Panc1 (cell line): Measurements from ENCODE around the gene PRELID2. TPM values are rescaled to one million over a fixed set of nuclear protein-coding genes. Genes with fewer than 3 reads are reported as not detected.

ENCODE experiments used
- ATAC-seq: fragments of 200-7000 bp; cut with Tn5 transposase; 2 replicates; pipeline ENCODE4 v1.9.1; 2020; ENCODE audit warnings: mild to moderate bottlenecking, moderate library complexity
- BruUV-seq: library from RNA; stranded (reverse); fragments of 400-500 nt; replicated peaks from 2 replicates; lab custom pipeline; 2021; lab: Mats Ljungman, UMichigan
- CTCF ChIA-PET: fragments of 300-600 bp; sonication (Branson Sonifier 250); formaldehyde crosslinking; loops from one replicate; lab custom pipeline; 2022; ENCODE audit warnings: antibody characterized with exemption; lab: Charles Lee
- POLR2A ChIA-PET: fragments of 300-600 bp; sonication (Branson Sonifier 250); formaldehyde crosslinking; loops from one replicate; lab custom pipeline; 2022; ENCODE audit warnings: antibody characterized with exemption; lab: Charles Lee
- DNase-seq: peaks from one replicate; pipeline ENCODE4 v3.0.0-alpha.2; 2010; ENCODE audit warnings: low read depth, low spot score
- H3K27ac ChIP-seq: 2 replicates; pipeline ENCODE4 v1.5.1; 2011; ENCODE audit warnings: mild to moderate bottlenecking, low read length, inconsistent platforms
- H3K27me3 ChIP-seq: fragments of 200-500 bp; sonication (Bioruptor generic); 2 replicates; pipeline ENCODE4 v1.6.0; 2014; ENCODE audit warnings: low read length, inconsistent platforms; ENCODE audit not compliant: control insufficient read depth, insufficient read depth
- H3K36me3 ChIP-seq: fragments of 200-500 bp; sonication (Bioruptor generic); 2 replicates; pipeline ENCODE4 v1.5.1; 2014; ENCODE audit warnings: inconsistent platforms, mild to moderate bottlenecking, low read length, moderate library complexity; ENCODE audit not compliant: control insufficient read depth, insufficient read depth
- H3K4me1 ChIP-seq: 2 replicates; pipeline ENCODE4 v1.5.1; 2011; ENCODE audit warnings: inconsistent platforms, mild to moderate bottlenecking, low read length, moderate library complexity; ENCODE audit not compliant: control insufficient read depth, insufficient read depth
- H3K4me3 ChIP-seq, 2 experiments: 2 replicates each; pipeline ENCODE4 v1.5.1; 2011 to 2012; ENCODE audit warnings: low read depth in 2 of 2, low read length in 2 of 2, mild to moderate bottlenecking in 2 of 2, inconsistent platforms in 1 of 2, moderate library complexity in 1 of 2
- H3K9me3 ChIP-seq: fragments of 200-500 bp; sonication (Bioruptor generic); 2 replicates; pipeline ENCODE4 v1.5.1; 2014; ENCODE audit warnings: low read depth, mild to moderate bottlenecking, inconsistent platforms, low read length, moderate library complexity; ENCODE audit not compliant: control insufficient read depth, insufficient read depth
- POLR2AphosphoS5 ChIP-seq: IDR thresholded peaks from 2 replicates; pipeline ENCODE4 v1.6.1; 2012; ENCODE audit warnings: mild to moderate bottlenecking, low read depth, low read length, moderate library complexity
- SIN3A ChIP-seq: IDR thresholded peaks from 2 replicates; pipeline ENCODE4 v1.6.1; 2012; ENCODE audit warnings: low read depth, mild to moderate bottlenecking, low read length, moderate library complexity, borderline replicate concordance; ENCODE audit not compliant: insufficient read depth
- TCF7L2 ChIP-seq: IDR thresholded peaks from 2 replicates; pipeline ENCODE4 v1.6.1; 2011; ENCODE audit warnings: mild to moderate bottlenecking, low read depth, low read length, inconsistent platforms
- in situ Hi-C: cut with HindIII; loops from 2 replicates; pipeline ENCODE4 v1.10.0; 2016; ENCODE audit warnings: low sequenced_read_pairs, low pct_unique_long_range_greater_than_20kb
- intact Hi-C: fragments of 100-400 bp; cut with micrococcal nuclease; formaldehyde crosslinking; loops from one replicate; pipeline ENCODE4 v1.10.0; 2022; ENCODE audit not compliant: unreplicated experiment
- total RNA-seq: library from RNA; stranded (reverse); gene quantifications from one replicate; pipeline ENCODE4 v1.2.1, GENCODE V29; 2021; ENCODE audit not compliant: unreplicated experiment
- TF ChIP-seq, protein P1 (sequence below): fragments of 450-650 bp; IDR thresholded peaks from 2 replicates; pipeline ENCODE4 v1.5.1; 2017; ENCODE audit warnings: mild to moderate bottlenecking
- TF ChIP-seq, protein P2 (sequence below), 2 experiments: IDR thresholded peaks; 2 replicates each; pipeline ENCODE4 v1.6.1; 2011 to 2012; ENCODE audit warnings: low read depth in 2 of 2, control low read depth in 1 of 2, low read length in 1 of 2, mild to moderate bottlenecking in 1 of 2, moderate library complexity in 1 of 2; ENCODE audit not compliant: insufficient read depth in 1 of 2

Gene PRELID2
- total RNA-seq, 1 experiment from 2014 or later: 15.4 TPM

DNA sequence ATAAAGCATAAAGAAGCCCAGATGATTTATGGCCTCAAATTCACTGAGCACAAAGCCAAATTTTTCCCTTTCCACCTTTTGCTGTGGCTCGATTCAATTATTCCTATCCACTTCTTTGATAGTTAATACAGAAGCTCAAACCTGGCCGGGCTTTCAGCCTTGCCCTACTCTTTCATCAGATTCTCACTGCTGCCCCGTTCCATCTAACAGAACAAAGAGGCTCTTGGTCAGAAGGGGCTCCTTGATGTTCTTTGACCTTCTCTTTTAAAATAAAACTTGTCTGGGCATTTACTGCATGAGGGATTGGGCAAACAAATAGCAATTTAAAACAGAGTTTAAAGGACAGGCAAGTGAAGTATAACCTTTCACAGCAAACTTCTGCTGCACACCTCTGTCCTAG lies 27.9 kb upstream of the PRELID2 start:
- peaks cover 6% of the 10 kb centered on the region for H3K4me1 ChIP-seq
- H3K27ac ChIP-seq: no peak overlapping the region
- no peak overlapping the region for H3K4me3 ChIP-seq
- CTCF ChIA-PET: interaction anchor here (0.5 kb wide), 1 partner anchor 13 kb away, joined by 5 read pairs; no protein-coding TSS in a partner anchor
- no peaks in the 10 kb centered on the region for H3K9me3 ChIP-seq
- DNase-seq (no peak), ATAC-seq (no peak)
- intact Hi-C loops (no loop called here), in situ Hi-C loops (no loop called here)
- H3K27me3 ChIP-seq: no peaks in the 10 kb centered on the region
- no TSS peak for BruUV-seq
- H3K36me3 ChIP-seq: no peaks in the 10 kb centered on the region
- TF ChIP-seq, protein P1, sequence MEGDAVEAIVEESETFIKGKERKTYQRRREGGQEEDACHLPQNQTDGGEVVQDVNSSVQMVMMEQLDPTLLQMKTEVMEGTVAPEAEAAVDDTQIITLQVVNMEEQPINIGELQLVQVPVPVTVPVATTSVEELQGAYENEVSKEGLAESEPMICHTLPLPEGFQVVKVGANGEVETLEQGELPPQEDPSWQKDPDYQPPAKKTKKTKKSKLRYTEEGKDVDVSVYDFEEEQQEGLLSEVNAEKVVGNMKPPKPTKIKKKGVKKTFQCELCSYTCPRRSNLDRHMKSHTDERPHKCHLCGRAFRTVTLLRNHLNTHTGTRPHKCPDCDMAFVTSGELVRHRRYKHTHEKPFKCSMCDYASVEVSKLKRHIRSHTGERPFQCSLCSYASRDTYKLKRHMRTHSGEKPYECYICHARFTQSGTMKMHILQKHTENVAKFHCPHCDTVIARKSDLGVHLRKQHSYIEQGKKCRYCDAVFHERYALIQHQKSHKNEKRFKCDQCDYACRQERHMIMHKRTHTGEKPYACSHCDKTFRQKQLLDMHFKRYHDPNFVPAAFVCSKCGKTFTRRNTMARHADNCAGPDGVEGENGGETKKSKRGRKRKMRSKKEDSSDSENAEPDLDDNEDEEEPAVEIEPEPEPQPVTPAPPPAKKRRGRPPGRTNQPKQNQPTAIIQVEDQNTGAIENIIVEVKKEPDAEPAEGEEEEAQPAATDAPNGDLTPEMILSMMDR: no peak
- TF ChIP-seq POLR2AphosphoS5: no peak
- no peak for TF ChIP-seq TCF7L2
- TF ChIP-seq, protein P2, sequence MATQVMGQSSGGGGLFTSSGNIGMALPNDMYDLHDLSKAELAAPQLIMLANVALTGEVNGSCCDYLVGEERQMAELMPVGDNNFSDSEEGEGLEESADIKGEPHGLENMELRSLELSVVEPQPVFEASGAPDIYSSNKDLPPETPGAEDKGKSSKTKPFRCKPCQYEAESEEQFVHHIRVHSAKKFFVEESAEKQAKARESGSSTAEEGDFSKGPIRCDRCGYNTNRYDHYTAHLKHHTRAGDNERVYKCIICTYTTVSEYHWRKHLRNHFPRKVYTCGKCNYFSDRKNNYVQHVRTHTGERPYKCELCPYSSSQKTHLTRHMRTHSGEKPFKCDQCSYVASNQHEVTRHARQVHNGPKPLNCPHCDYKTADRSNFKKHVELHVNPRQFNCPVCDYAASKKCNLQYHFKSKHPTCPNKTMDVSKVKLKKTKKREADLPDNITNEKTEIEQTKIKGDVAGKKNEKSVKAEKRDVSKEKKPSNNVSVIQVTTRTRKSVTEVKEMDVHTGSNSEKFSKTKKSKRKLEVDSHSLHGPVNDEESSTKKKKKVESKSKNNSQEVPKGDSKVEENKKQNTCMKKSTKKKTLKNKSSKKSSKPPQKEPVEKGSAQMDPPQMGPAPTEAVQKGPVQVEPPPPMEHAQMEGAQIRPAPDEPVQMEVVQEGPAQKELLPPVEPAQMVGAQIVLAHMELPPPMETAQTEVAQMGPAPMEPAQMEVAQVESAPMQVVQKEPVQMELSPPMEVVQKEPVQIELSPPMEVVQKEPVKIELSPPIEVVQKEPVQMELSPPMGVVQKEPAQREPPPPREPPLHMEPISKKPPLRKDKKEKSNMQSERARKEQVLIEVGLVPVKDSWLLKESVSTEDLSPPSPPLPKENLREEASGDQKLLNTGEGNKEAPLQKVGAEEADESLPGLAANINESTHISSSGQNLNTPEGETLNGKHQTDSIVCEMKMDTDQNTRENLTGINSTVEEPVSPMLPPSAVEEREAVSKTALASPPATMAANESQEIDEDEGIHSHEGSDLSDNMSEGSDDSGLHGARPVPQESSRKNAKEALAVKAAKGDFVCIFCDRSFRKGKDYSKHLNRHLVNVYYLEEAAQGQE (IDR thresholded peaks at IDR 0.05; ENCODE audit: insufficient read depth in 1 of 2, low read depth in 2 of 2, low read length in 1 of 2): no peak
- TF ChIP-seq SIN3A: no peak
- POLR2A ChIA-PET: no interaction called here

DNA sequence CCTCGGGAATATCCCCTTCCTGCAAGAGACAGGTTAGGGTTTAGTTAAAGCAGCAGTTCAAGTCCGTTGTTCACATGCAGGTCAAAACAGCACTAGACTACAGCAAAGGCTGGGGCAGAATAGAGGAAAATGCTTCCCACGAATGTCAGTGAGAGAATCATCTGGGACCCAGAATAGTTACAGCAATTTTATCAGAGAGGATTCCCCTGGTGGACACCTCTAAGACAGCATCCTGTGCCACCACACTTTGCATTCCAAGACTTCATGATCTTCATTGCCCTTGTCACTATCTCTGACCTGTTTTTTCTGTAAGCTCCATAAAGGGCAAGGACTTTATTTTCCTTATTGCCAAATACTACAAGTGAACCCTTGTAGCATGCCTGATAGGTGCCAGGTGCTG lies 24.8 kb upstream of the PRELID2 start:
- Histone ChIP-seq H3K27me3 (no peaks in the 10 kb centered on the region), H3K27ac (no peak overlapping the region), H3K4me3 (no peak overlapping the region), H3K4me1 (peaks cover 26% of the 10 kb centered on the region), H3K9me3 (no peaks in the 10 kb centered on the region), H3K36me3 (no peaks in the 10 kb centered on the region)
- no TSS peak for BruUV-seq
- POLR2A ChIA-PET: no interaction called here
- in situ Hi-C loops (no loop called here), intact Hi-C loops (no loop called here)
- TF ChIP-seq, protein P1: peak; percentile 42
- no peak for TF ChIP-seq POLR2AphosphoS5
- no peak for DNase-seq
- ATAC-seq: no peak
- CTCF ChIA-PET: no interaction called here

DNA sequence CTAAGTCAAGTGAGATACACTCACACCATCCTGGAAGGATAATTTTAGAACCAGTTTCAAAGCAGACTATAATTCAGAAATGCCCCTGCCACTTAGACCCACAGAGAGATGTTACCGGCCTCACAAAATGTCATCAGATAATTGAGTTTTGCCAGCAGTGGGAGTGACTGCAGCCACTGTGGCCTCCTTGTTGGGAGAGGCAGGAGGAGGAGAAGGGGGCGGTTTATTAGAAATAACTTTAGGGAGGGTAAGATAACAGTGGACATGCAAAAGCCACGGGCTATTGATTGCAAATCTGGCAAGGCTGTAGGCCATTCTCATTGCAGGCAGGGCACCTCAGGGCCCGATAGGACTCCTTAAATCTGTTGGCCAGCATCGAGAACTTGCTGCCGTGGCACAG lies 24.3 kb upstream of the PRELID2 start:
- in situ Hi-C loops: no loop called here
- ChIA-PET POLR2A (no interaction called here), CTCF (no interaction called here)
- DNase-seq (no peak), ATAC-seq (no peak)
- H3K27ac ChIP-seq: no peak overlapping the region
- no TSS peak for BruUV-seq
- intact Hi-C loops: no loop called here
- no peaks in the 10 kb centered on the region for H3K36me3 ChIP-seq
- peaks cover 31% of the 10 kb centered on the region for H3K4me1 ChIP-seq
- TF ChIP-seq TCF7L2: no peak
- TF ChIP-seq, protein P2 (IDR thresholded peaks at IDR 0.05; ENCODE audit: insufficient read depth in 1 of 2, low read depth in 2 of 2, low read length in 1 of 2): no peak
- no peak for TF ChIP-seq POLR2AphosphoS5
- TF ChIP-seq, protein P1: no peak
- TF ChIP-seq SIN3A: no peak
- no peak overlapping the region for H3K4me3 ChIP-seq
- no peaks in the 10 kb centered on the region for H3K27me3 ChIP-seq
- no peaks in the 10 kb centered on the region for H3K9me3 ChIP-seq
